Measurements from ENCODE around the gene SAMD5. TPM values are rescaled to one million over a fixed set of nuclear protein-coding genes. Genes with fewer than 3 reads are reported as not detected.

The SAMD5 gene
- total and polyA plus RNA-seq, 2 experiments from 2014 or later: 1.9 to 12.6 TPM

GRCh38 chr6:147528511-147529145, 20.1 kb downstream of the SAMD5 start:
- H3K27ac ChIP-seq: no peak overlapping the region
- H2AFZ ChIP-seq: no peak overlapping the region
- no peaks in the 10 kb centered on the region for H3K36me3 ChIP-seq (replicated peaks; ENCODE audit: insufficient read depth, low read depth)
- TF ChIP-seq EZH2 (IDR thresholded peaks at IDR 0.05; ENCODE audit: borderline replicate concordance): no peak
- TF ChIP-seq CTCF (IDR thresholded peaks at IDR 0.05; ENCODE audit: poor library complexity): no peak
- TF ChIP-seq EZH2phosphoT487 (IDR thresholded peaks at IDR 0.05; ENCODE audit: low read depth, severe bottlenecking, unreplicated experiment): no peak
- no peaks in the 10 kb centered on the region for H3K27me3 ChIP-seq
- H3K4me2 ChIP-seq: no peak overlapping the region
- no peaks in the 10 kb centered on the region for H3K9me3 ChIP-seq (ENCODE audit: low read depth)
- H3K4me3 ChIP-seq: no peak overlapping the region
- H3K4me1 ChIP-seq (ENCODE audit: insufficient read depth): peaks cover 13% of the 10 kb centered on the region
- H3K79me2 ChIP-seq: peaks cover 27% of the 10 kb centered on the region
- DNase-seq (ENCODE audit: low spot score): no peak
- no peaks in the 10 kb centered on the region for H3K9me2 ChIP-seq (replicated peaks; ENCODE audit: insufficient read depth)
- no peaks in the 10 kb centered on the region for H4K20me1 ChIP-seq (ENCODE audit: insufficient read depth, poor library complexity, severe bottlenecking)

- Histone ChIP-seq H3K27ac (no peak overlapping the region), H3K4me2 (no peak overlapping the region), H3K4me1 (ENCODE audit: insufficient read depth) (peaks cover 13% of the 10 kb centered on the region), H2AFZ (no peak overlapping the region), H3K4me3 (no peak overlapping the region), H3K27me3 (no peaks in the 10 kb centered on the region), H3K9me2 (replicated peaks; ENCODE audit: insufficient read depth) (no peaks in the 10 kb centered on the region), H3K79me2 (peaks cover 11% of the 10 kb centered on the region), H3K9me3 (ENCODE audit: low read depth) (no peaks in the 10 kb centered on the region), H4K20me1 (ENCODE audit: insufficient read depth, poor library complexity, severe bottlenecking) (no peaks in the 10 kb centered on the region), H3K36me3 (replicated peaks; ENCODE audit: insufficient read depth, low read depth) (no peaks in the 10 kb centered on the region)
- peak; percentile 81 for TF ChIP-seq EZH2phosphoT487 (IDR thresholded peaks at IDR 0.05; ENCODE audit: low read depth, severe bottlenecking, unreplicated experiment)
- no peak for TF ChIP-seq CTCF (IDR thresholded peaks at IDR 0.05; ENCODE audit: poor library complexity)
- DNase-seq (ENCODE audit: low spot score): no peak
- WGBS (ENCODE audit: low lambda C conversion rate, missing lambda C conversion rate): 41% methylated on average over 13 of the region's 13 CpGs
Observed at GRCh38 chr6:147530132-147531060, 21.9 kb downstream of the SAMD5 start.

GRCh38 chr6:147531321-147531720, 22.8 kb downstream of the SAMD5 start:
- no peaks in the 10 kb centered on the region for H3K36me3 ChIP-seq (replicated peaks; ENCODE audit: insufficient read depth, low read depth)
- H3K4me2 ChIP-seq: no peak overlapping the region
- no peak overlapping the region for H2AFZ ChIP-seq
- DNase-seq (ENCODE audit: low spot score): no peak
- H3K4me3 ChIP-seq: no peak overlapping the region
- whole genome bisulfite sequencing (ENCODE audit: low lambda C conversion rate, missing lambda C conversion rate): 93% methylated on average over 2 of the region's 2 CpGs
- H3K79me2 ChIP-seq: peaks cover 11% of the 10 kb centered on the region
- TF ChIP-seq EZH2 (IDR thresholded peaks at IDR 0.05; ENCODE audit: borderline replicate concordance) (no peak), EZH2phosphoT487 (IDR thresholded peaks at IDR 0.05; ENCODE audit: low read depth, severe bottlenecking, unreplicated experiment) (no peak), CTCF (IDR thresholded peaks at IDR 0.05; ENCODE audit: poor library complexity) (no peak)
- no peak overlapping the region for H3K27ac ChIP-seq
- no peaks in the 10 kb centered on the region for H3K27me3 ChIP-seq
- H3K9me3 ChIP-seq (ENCODE audit: low read depth): no peaks in the 10 kb centered on the region
- H3K9me2 ChIP-seq (replicated peaks; ENCODE audit: insufficient read depth): no peaks in the 10 kb centered on the region
- H4K20me1 ChIP-seq (ENCODE audit: insufficient read depth, poor library complexity, severe bottlenecking): no peaks in the 10 kb centered on the region
- H3K4me1 ChIP-seq (ENCODE audit: insufficient read depth): peaks cover 13% of the 10 kb centered on the region

Data from hepatocyte (in vitro differentiated cells).